AG09319 (cell line): ENCODE data around the gene DBF4B.
A peak's percentile ranks its signal among the peaks of the same experiment; 100 is the strongest.

Experiments used
- DNase-seq: peaks from one replicate; pipeline ENCODE4 v3.0.0-alpha.2; 2010; ENCODE audit warnings: low read depth; ENCODE audit errors: extremely low read depth
- TF ChIP-seq, protein P1 (sequence below): IDR thresholded peaks from 2 replicates; pipeline ENCODE4 v1.5.1; 2011; ENCODE audit warnings: low read depth, mild to moderate bottlenecking, inconsistent platforms, low read length, moderate library complexity

Gene DBF4B

DNA sequence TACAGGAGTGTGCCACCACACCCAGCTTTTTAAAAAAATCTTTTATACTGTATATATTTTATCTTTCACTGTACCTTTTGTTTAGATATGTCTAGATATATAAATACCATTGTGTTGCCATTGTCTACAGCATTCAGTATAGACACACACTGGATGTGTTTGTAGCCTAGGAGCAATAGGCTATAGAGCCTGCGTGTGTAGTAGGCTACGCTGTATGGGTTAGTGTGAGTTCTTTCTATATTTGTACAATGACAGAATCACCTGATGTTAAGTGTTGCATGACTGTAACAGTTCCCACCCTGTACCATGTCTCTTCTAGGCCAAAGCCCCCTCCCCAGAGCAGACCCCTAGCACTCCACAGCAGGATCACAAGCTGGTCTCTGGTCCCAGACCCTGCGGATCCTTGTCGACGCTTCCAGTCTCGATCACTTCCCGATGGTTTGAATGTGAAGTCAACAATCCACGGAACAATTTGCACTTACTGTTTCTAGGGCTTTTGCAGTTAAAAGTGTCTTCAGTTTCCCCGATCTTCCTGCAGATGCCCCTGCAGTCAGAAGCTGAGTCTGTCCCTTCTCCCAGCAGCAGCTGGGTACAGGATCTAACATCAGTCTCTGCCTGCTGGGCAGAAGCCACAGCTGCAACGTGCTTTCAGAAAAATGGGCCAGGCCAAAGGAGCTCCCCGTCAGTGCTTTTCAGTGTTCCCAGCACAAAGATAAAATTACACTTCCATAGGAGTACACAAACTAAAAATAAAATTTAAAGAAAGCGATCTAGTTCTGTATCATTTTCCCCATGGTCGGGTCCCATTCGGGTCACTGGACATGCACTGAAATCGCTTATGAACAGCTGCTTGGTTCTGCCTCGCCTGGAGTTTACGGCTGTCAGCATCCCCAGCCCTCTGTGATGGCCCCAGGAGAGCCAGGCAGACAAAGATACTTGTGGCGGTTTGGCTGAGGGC, 85.7 kb downstream of the DBF4B start:
- TF ChIP-seq, protein P1, sequence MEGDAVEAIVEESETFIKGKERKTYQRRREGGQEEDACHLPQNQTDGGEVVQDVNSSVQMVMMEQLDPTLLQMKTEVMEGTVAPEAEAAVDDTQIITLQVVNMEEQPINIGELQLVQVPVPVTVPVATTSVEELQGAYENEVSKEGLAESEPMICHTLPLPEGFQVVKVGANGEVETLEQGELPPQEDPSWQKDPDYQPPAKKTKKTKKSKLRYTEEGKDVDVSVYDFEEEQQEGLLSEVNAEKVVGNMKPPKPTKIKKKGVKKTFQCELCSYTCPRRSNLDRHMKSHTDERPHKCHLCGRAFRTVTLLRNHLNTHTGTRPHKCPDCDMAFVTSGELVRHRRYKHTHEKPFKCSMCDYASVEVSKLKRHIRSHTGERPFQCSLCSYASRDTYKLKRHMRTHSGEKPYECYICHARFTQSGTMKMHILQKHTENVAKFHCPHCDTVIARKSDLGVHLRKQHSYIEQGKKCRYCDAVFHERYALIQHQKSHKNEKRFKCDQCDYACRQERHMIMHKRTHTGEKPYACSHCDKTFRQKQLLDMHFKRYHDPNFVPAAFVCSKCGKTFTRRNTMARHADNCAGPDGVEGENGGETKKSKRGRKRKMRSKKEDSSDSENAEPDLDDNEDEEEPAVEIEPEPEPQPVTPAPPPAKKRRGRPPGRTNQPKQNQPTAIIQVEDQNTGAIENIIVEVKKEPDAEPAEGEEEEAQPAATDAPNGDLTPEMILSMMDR: no peak
- no peak for DNase-seq

DNA sequence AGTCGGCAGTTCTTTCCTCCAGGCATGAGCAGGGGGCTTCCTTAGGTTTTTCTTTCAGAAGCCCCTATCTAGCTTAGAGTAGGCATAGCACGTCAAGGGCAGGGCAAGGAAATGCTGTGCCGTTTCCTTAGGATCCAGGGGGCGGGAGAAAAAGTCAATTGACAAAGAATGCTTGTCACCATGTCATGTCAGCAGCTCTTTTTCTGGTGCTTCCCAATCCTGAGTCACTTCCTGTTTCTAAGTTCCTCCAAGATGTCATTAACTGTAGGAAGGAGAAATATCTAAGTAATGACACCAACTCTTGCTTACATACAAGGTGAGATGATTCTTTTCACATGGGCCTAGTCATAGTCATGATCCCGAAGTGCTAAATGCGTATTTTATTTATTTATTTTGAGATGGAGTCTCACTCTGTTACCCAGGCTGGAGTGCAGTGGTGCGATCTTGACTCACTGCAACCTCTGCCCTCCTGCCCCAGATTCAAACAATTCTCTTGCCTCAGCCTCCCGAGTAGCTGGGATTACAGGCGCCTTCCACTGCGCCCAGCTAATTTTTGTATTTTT, 86.5 kb downstream of the DBF4B start:
- peak; percentile 43 for DNase-seq
- TF ChIP-seq, protein P1: no peak

DNA sequence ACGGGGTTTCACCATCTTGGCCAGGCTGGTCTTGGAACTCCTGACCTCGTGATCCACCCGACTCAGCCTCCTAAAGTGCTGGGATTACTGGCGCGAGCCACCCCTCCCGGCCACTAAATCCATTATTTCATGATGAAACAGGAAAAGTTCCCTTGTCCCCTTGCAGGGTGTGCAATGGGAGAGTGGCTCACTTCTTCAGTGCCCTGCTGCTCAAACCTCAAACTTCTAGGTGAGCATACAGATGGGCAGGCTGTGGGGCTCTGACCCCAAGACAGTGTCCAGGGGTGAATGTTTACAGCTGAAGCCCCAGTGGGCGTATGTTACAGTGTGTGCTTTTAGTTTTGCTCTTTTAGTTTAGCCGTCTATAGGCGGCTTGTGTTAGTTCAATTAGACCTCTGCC, 87.0 kb downstream of the DBF4B start:
- no peak for DNase-seq
- TF ChIP-seq, protein P1: no peak

DNA sequence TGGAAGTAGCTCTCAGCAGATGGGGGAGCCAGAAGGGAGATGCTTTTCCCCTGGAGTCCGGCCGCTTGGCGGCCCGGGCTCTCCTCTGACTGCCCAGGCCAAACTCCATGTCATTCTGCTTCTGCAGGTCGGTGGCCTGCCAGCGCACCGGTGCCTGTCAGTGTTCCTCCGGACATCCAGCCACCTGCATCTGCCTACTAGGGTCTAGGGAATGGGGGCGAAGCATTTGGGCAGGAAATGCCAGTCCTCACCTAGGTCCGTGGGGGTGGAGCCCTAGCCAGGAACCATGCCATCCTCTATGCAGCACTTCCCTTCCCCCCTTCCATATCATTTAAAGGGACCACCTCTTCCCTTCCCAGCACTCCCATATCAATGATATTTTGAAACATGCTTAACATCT, 87.5 kb downstream of the DBF4B start:
- TF ChIP-seq, protein P1: no peak
- DNase-seq: no peak

DNA sequence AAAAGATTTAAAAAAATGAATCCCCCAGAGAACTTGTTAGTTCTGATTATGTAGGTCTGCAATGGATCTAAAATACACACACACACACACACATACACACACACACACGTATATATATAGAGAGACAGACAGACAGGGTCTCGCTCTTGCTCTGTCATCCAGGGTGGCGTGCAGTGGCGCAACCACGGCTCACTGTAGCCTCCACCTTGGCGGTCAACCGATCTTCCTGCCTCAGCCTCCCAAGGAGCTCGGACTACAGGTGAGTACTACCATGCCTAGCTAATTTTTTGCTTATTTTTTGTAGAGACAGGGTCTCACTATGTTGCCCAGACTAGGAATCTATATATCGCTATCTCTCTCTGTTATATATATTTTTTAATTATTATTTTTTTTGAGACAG, 88.3 kb downstream of the DBF4B start:
- TF ChIP-seq, protein P1: no peak
- DNase-seq: no peak

DNA sequence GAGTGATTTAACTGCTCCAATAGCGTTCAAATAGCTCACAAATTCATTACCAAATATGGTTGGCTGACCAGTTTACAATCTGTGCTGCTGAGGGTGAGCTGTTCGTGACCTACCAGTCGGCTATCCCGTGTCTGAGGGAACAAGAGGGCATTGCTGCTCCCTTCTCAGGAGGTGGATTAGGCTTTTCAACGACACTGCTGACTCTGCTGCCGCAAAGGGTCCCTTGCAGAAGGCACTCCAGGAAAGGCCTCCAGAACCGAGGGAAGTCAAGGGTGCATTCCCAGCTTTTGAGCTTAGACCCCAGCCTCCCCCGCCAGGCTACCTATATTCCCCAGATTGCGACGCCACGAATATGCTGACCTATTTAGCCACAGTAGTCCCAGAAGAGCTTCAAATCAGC, 89.3 kb downstream of the DBF4B start:
- TF ChIP-seq, protein P1: no peak
- no peak for DNase-seq

DNA sequence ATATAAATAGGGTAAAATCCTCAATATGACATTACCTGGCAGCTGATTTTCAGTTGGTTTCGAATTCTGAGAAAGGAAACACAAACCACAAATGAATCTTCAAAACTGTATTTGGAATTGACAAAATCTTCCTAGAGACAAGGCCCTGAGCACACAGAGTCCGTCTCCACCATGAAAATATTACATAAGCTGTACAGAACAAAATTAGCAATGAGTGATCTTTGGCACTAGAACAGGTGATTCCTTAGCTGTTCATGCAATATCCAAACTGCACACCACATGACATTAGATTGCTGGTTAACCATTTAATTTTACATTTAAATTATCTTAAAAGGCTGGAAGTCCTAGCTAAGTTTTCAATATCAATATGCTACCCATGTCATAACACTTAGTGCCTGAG, 89.9 kb downstream of the DBF4B start:
- DNase-seq: no peak
- TF ChIP-seq, protein P1: no peak
